Thoracic aorta (tissue), 2 donors: ENCODE data around the gene F2. TPM values are rescaled to one million over a fixed set of nuclear protein-coding genes. Genes with fewer than 3 reads are reported as not detected.

Experiments
- ATAC-seq: fragments of 150-250 bp; one replicate; pipeline ENCODE4 v1.8.0; 2017; ENCODE audit warnings: low read depth; ENCODE audit not compliant: insufficient number of reproducible peaks, low FRiP score
- DNase-seq: peaks from one replicate; pipeline ENCODE4 v3.0.0-alpha.2; 2020; ENCODE audit warnings: low spot score
- H3K27ac ChIP-seq, 2 donors: fragments of 200-600 bp; sonication (generic); 1 replicate in 1 of 2; 2 replicates in 1 of 2; pipeline ENCODE4 v1.5.1; 2016; ENCODE audit warnings: mild to moderate bottlenecking in 2 of 2, moderate library complexity in 2 of 2
- H3K27me3 ChIP-seq: fragments of 200-600 bp; sonication (generic); replicated peaks from 2 replicates; pipeline ENCODE4 v1.6.0; 2016; ENCODE audit warnings: mild to moderate bottlenecking; ENCODE audit not compliant: insufficient read depth
- H3K36me3 ChIP-seq: fragments of 200-600 bp; sonication (generic); one replicate; pipeline ENCODE4 v1.5.1; 2016
- H3K4me1 ChIP-seq, 2 donors: fragments of 200-600 bp; sonication (generic); 1 replicate in 1 of 2; 2 replicates in 1 of 2; pipeline versions ENCODE4 v1.5.1 to v1.6.0; 2016; ENCODE audit warnings: low read depth in 2 of 2, mild to moderate bottlenecking in 1 of 2; ENCODE audit not compliant: control insufficient read depth in 1 of 2
- H3K4me3 ChIP-seq: fragments of 200-600 bp; sonication (generic); 2 replicates; pipeline ENCODE4 v1.5.1; 2016; ENCODE audit warnings: mild to moderate bottlenecking
- H3K9me3 ChIP-seq: fragments of 200-600 bp; sonication (generic); 2 replicates; pipeline ENCODE4 v1.5.1; 2016
- CTCF ChIP-seq: fragments of 200-600 bp; sonication (generic); IDR thresholded peaks from one replicate; pipeline ENCODE4 v1.5.1; 2019; ENCODE audit warnings: antibody characterized with exemption
- total RNA-seq, 2 donors: library from RNA; depleted of rRNA; stranded (reverse); fragments of >200 nt; gene quantifications; one replicate each; pipeline versions ENCODE4 v1.1.0 to v1.2.3, GENCODE V29; 2016

The F2 gene
- total RNA-seq, 2 donors from 2014 or later = not detected

- Histone ChIP-seq H3K27me3 (no peaks in the 10 kb centered on the region), H3K36me3 (peaks cover 64% of the 10 kb centered on the region), H3K4me1 (peaks cover 43 to 57% of the 10 kb centered on the region in 2 donors), H3K4me3 (no peak overlapping the region), H3K27ac (peak overlapping the region in 1 of 2 donors; percentile 42), H3K9me3 (no peaks in the 10 kb centered on the region)
- no peak for TF ChIP-seq CTCF
- DNase-seq (no peak), ATAC-seq (no peak)
Measured at GRCh38 chr11:46692450-46692849, 26.6 kb upstream of the F2 start.

GRCh38 chr11:46693597-46694012 lies 25.4 kb upstream of the F2 start:
- peaks cover 62% of the 10 kb centered on the region for H3K36me3 ChIP-seq
- TF ChIP-seq CTCF = no peak
- DNase-seq (no peak), ATAC-seq (peak; percentile 53)
- H3K4me3 ChIP-seq = peak overlapping the region; percentile 15
- peaks cover 48 to 57% of the 10 kb centered on the region in 2 donors for H3K4me1 ChIP-seq
- no peaks in the 10 kb centered on the region for H3K9me3 ChIP-seq
- no peaks in the 10 kb centered on the region for H3K27me3 ChIP-seq
- peak overlapping the region; percentile 77 to 95 for H3K27ac ChIP-seq

GRCh38 chr11:46694072-46694471 lies 24.9 kb upstream of the F2 start:
- peak overlapping the region; percentile 77 to 95 for H3K27ac ChIP-seq
- H3K4me1 ChIP-seq = peaks cover 53 to 60% of the 10 kb centered on the region in 2 donors
- no peaks in the 10 kb centered on the region for H3K27me3 ChIP-seq
- TF ChIP-seq CTCF = no peak
- no peaks in the 10 kb centered on the region for H3K9me3 ChIP-seq
- ATAC-seq (no peak), DNase-seq (no peak)
- peak overlapping the region; percentile 15 for H3K4me3 ChIP-seq
- peaks cover 57% of the 10 kb centered on the region for H3K36me3 ChIP-seq

- H3K4me3 ChIP-seq = no peak overlapping the region
- TF ChIP-seq CTCF = no peak
- H3K27me3 ChIP-seq = no peaks in the 10 kb centered on the region
- DNase-seq = no peak
- no peaks in the 10 kb centered on the region for H3K9me3 ChIP-seq
- peaks cover 58 to 65% of the 10 kb centered on the region in 2 donors for H3K4me1 ChIP-seq
- ATAC-seq = no peak
- H3K36me3 ChIP-seq = peaks cover 55% of the 10 kb centered on the region
- peak overlapping the region; percentile 77 to 95 for H3K27ac ChIP-seq
Measured at GRCh38 chr11:46694607-46695006, 24.4 kb upstream of the F2 start.

- no peak for DNase-seq
- Histone ChIP-seq H3K27me3 (no peaks in the 10 kb centered on the region), H3K9me3 (no peaks in the 10 kb centered on the region), H3K36me3 (peaks cover 51% of the 10 kb centered on the region), H3K4me1 (peaks cover 58 to 67% of the 10 kb centered on the region in 2 donors), H3K27ac (peak overlapping the region; percentile 67 to 95), H3K4me3 (peak overlapping the region; percentile 92)
- ATAC-seq = no peak
- TF ChIP-seq CTCF = no peak
Measured at GRCh38 chr11:46695345-46696211, 23.4 kb upstream of the F2 start.
